ENCODE data around the gene METAP1. TPM values are rescaled to one million over a fixed set of nuclear protein-coding genes. Genes with fewer than 3 reads are reported as not detected.

Gene METAP1
- polyA plus RNA-seq, 2 of the 4 experiments (the other 2 are of a cell fraction), result 68.2 to 106 TPM

DNA sequence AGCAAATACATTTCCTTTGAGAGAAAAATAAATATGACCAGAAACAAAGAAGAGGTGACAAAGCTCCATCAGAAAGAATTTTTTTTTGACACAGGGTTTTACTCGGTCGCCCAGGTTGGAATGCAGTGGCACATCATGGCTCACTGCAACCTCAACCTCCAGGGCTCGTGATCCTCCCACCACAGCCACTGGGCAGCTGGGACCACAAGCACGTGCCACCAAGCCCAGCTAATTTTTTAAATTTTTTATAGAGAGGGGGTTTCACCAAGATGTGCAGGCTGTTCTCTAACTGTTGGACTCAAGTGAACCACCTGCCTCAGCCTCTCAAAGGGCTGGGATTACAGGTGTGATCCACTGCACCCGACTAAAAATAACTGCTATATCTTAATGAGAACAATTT is 82.8 kb downstream of the METAP1 start:
- FAIRE-seq, result no peak
- 87% methylated on average over 5 of the region's 5 CpGs for WGBS (ENCODE audit: missing lambda C conversion rate)
- Histone ChIP-seq H3K27ac (no peak overlapping the region), H3K9me3 (no peaks in the 10 kb centered on the region), H3K4me3 (no peak overlapping the region), H3K4me2 (no peak overlapping the region), H3K4me1 (no peaks in the 10 kb centered on the region)
- POLR2A ChIA-PET, result no interaction called here
- TF ChIP-seq SMC3 (IDR thresholded peaks at IDR 0.05) (no peak), POLR2AphosphoS2 (conservative IDR thresholded peaks at IDR 0.05; ENCODE audit: low read length) (no peak), ESRRA (IDR thresholded peaks at IDR 0.05; ENCODE audit: borderline replicate concordance, low read length) (no peak), JUN (IDR thresholded peaks at IDR 0.05) (no peak), CBX8 (IDR thresholded peaks at IDR 0.05) (no peak), GATA3 (IDR thresholded peaks at IDR 0.05; ENCODE audit: borderline replicate concordance) (no peak), POLR2A (IDR thresholded peaks at IDR 0.05; ENCODE audit: low read length) (no peak), CHD4 (IDR thresholded peaks at IDR 0.05; ENCODE audit: borderline replicate concordance) (no peak), JUNB (IDR thresholded peaks at IDR 0.05) (no peak), EHF (CRISPR knock-in tag; IDR thresholded peaks at IDR 0.05) (no peak), NR3C1 (IDR thresholded peaks at IDR 0.05) (no peak), EHMT2 (IDR thresholded peaks at IDR 0.05; ENCODE audit: low read depth) (no peak), ZC3H11A (IDR thresholded peaks at IDR 0.05) (no peak), MAFK (IDR thresholded peaks at IDR 0.05; ENCODE audit: partially characterized antibody) (no peak), HDAC2 (IDR thresholded peaks at IDR 0.05) (no peak)
- TF ChIP-seq, protein P1, sequence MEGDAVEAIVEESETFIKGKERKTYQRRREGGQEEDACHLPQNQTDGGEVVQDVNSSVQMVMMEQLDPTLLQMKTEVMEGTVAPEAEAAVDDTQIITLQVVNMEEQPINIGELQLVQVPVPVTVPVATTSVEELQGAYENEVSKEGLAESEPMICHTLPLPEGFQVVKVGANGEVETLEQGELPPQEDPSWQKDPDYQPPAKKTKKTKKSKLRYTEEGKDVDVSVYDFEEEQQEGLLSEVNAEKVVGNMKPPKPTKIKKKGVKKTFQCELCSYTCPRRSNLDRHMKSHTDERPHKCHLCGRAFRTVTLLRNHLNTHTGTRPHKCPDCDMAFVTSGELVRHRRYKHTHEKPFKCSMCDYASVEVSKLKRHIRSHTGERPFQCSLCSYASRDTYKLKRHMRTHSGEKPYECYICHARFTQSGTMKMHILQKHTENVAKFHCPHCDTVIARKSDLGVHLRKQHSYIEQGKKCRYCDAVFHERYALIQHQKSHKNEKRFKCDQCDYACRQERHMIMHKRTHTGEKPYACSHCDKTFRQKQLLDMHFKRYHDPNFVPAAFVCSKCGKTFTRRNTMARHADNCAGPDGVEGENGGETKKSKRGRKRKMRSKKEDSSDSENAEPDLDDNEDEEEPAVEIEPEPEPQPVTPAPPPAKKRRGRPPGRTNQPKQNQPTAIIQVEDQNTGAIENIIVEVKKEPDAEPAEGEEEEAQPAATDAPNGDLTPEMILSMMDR (IDR thresholded peaks at IDR 0.05), result no peak
- TF ChIP-seq, protein P2, sequence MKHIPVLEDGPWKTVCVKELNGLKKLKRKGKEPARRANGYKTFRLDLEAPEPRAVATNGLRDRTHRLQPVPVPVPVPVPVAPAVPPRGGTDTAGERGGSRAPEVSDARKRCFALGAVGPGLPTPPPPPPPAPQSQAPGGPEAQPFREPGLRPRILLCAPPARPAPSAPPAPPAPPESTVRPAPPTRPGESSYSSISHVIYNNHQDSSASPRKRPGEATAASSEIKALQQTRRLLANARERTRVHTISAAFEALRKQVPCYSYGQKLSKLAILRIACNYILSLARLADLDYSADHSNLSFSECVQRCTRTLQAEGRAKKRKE (CRISPR knock-in tag; IDR thresholded peaks at IDR 0.05; ENCODE audit: low read depth), result no peak
- TF ChIP-seq, protein P3, sequence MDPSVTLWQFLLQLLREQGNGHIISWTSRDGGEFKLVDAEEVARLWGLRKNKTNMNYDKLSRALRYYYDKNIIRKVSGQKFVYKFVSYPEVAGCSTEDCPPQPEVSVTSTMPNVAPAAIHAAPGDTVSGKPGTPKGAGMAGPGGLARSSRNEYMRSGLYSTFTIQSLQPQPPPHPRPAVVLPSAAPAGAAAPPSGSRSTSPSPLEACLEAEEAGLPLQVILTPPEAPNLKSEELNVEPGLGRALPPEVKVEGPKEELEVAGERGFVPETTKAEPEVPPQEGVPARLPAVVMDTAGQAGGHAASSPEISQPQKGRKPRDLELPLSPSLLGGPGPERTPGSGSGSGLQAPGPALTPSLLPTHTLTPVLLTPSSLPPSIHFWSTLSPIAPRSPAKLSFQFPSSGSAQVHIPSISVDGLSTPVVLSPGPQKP (IDR thresholded peaks at IDR 0.05; ENCODE audit: low read depth, low read length), result no peak
- TF ChIP-seq, protein P4, sequence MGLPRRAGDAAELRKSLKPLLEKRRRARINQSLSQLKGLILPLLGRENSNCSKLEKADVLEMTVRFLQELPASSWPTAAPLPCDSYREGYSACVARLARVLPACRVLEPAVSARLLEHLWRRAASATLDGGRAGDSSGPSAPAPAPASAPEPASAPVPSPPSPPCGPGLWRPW (IDR thresholded peaks at IDR 0.05), result no peak
- ATAC-seq, result no peak
- CTCF ChIA-PET, result no interaction called here
- no peak for DNase-seq (ENCODE audit: low read depth in 1 of 2, low spot score in 1 of 2)

DNA sequence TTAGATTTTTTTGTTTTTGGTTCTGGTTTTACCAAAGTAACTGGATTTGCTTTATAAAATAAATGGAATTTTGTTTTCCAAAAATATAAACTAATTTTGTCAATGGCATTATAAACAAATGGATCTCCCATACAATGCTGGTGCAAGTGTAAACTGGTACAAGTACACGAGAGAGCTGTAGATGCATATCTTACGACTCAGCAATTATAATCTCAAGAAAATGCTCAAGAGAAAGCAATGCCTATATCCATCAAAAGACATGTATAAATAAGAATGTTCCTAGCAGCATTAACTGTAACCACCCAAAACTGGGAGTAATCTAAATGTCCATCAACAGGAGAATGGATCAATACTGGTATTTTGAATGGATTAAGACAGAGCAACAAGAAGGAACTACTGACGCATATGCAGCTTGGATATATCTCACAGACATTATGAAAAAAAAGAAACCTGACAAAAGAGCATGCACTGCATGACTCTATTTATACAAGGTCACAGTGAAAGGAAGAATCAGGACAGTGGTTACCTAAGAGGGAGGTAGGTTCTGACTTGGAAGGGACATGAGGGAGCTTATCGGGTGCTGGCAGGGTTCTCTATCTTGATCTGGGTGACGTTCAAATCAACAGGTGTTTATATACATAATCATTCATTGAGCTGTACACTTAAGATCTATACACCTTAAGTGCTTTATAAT is 83.6 kb downstream of the METAP1 start:
- FAIRE-seq (no peak), ATAC-seq (no peak), DNase-seq (ENCODE audit: low read depth in 1 of 2, low spot score in 1 of 2) (no peak)
- Histone ChIP-seq H3K4me1 (no peaks in the 10 kb centered on the region), H3K9me3 (no peaks in the 10 kb centered on the region), H3K4me3 (no peak overlapping the region), H3K4me2 (no peak overlapping the region), H3K27ac (no peak overlapping the region)
- ChIA-PET POLR2A (interaction anchor here (1.6 kb wide), 1 partner anchor 10 kb away, joined by 4 read pairs; the partner anchor contains the start of gene ADH5), CTCF (no interaction called here)
- 85% methylated on average over 5 of the region's 5 CpGs for WGBS (ENCODE audit: missing lambda C conversion rate)
- TF ChIP-seq RCOR1 (IDR thresholded peaks at IDR 0.05; ENCODE audit: low read depth, low read length), result no peak
- TF ChIP-seq MAFK (IDR thresholded peaks at IDR 0.05; ENCODE audit: partially characterized antibody), result peak; percentile 57

DNA sequence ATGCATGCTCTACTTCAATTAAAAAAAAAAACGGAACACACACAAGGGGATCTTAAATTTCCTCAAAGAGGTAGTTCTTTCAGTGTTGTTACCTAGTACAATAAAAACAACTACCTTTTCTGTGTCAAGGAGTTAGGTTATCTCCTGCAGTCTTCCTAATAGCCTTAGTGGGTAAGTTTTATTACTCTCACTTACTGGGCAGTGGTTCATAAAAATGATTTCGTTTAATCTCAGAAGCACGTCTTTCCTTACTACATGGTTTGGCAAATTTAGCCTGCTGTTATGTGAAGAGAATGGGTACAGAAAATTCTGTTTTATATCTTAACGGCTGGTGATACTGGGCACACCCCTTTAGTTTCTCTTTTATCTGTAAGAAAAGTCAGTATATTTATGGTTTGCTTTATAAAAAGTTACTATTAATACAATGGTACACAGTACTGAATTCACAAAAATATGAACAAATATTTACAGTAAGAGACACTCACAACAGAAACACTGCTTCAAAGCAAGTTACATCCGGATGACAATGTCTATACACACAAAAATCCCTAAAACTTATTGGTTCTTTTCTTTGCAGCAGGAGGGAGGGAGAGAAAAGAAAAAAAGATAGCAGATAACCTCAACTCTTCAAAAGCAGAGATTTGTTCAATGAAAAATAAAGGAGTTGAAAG is 84.2 kb downstream of the METAP1 start:
- WGBS (ENCODE audit: missing lambda C conversion rate), result 87% methylated on average over 5 of the region's 5 CpGs
- H3K4me2 ChIP-seq, result no peak overlapping the region
- ChIA-PET CTCF (no interaction called here), POLR2A (interaction anchor here (1.6 kb wide), 1 partner anchor 9 kb away, joined by 4 read pairs; the partner anchor contains the start of gene ADH5)
- DNase-seq (ENCODE audit: low read depth in 1 of 2, low spot score in 1 of 2) (no peak), FAIRE-seq (no peak), ATAC-seq (no peak)
- H3K4me3 ChIP-seq, result no peak overlapping the region
- no peaks in the 10 kb centered on the region for H3K4me1 ChIP-seq
- no peaks in the 10 kb centered on the region for H3K9me3 ChIP-seq
- H3K27ac ChIP-seq, result no peak overlapping the region
- no peak for TF ChIP-seq FOSL2 (IDR thresholded peaks at IDR 0.05)
- TF ChIP-seq FOSL2 (CRISPR knock-in tag; IDR thresholded peaks at IDR 0.05), result no peak
- no peak for TF ChIP-seq CHD2 (IDR thresholded peaks at IDR 0.05; ENCODE audit: low read length, partially characterized antibody)
- no peak for TF ChIP-seq CBX2 (IDR thresholded peaks at IDR 0.05; ENCODE audit: borderline replicate concordance, low read depth)
- TF ChIP-seq POLR2A (IDR thresholded peaks at IDR 0.05; ENCODE audit: low read length), result no peak
- TF ChIP-seq JUNB (IDR thresholded peaks at IDR 0.05), result no peak
- no peak for TF ChIP-seq JUN (IDR thresholded peaks at IDR 0.05)
- TF ChIP-seq, protein P3 (IDR thresholded peaks at IDR 0.05; ENCODE audit: low read depth, low read length), result no peak
- TF ChIP-seq, protein P5, sequence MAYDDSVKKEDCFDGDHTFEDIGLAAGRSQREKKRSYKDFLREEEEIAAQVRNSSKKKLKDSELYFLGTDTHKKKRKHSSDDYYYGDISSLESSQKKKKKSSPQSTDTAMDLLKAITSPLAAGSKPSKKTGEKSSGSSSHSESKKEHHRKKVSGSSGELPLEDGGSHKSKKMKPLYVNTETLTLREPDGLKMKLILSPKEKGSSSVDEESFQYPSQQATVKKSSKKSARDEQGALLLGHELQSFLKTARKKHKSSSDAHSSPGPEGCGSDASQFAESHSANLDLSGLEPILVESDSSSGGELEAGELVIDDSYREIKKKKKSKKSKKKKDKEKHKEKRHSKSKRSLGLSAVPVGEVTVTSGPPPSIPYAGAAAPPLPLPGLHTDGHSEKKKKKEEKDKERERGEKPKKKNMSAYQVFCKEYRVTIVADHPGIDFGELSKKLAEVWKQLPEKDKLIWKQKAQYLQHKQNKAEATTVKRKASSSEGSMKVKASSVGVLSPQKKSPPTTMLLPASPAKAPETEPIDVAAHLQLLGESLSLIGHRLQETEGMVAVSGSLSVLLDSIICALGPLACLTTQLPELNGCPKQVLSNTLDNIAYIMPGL (CRISPR knock-in tag; IDR thresholded peaks at IDR 0.05; ENCODE audit: borderline replicate concordance), result no peak
- TF ChIP-seq, protein P6, sequence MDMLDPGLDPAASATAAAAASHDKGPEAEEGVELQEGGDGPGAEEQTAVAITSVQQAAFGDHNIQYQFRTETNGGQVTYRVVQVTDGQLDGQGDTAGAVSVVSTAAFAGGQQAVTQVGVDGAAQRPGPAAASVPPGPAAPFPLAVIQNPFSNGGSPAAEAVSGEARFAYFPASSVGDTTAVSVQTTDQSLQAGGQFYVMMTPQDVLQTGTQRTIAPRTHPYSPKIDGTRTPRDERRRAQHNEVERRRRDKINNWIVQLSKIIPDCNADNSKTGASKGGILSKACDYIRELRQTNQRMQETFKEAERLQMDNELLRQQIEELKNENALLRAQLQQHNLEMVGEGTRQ (IDR thresholded peaks at IDR 0.05), result no peak

Data from A549 (cell line).